SH-SY5Y (cell line): Measurements from ENCODE around the gene ITGB5.

Experiments used
- GATA2 ChIP-seq: IDR thresholded peaks from 2 replicates; pipeline ENCODE4 v1.6.1; 2011; ENCODE audit warnings: mild to moderate bottlenecking, low read depth, low read length
- GATA3 ChIP-seq: IDR thresholded peaks from 2 replicates; pipeline ENCODE4 v1.6.1; 2011; ENCODE audit warnings: low read depth, mild to moderate bottlenecking, low read length, moderate library complexity

DNA sequence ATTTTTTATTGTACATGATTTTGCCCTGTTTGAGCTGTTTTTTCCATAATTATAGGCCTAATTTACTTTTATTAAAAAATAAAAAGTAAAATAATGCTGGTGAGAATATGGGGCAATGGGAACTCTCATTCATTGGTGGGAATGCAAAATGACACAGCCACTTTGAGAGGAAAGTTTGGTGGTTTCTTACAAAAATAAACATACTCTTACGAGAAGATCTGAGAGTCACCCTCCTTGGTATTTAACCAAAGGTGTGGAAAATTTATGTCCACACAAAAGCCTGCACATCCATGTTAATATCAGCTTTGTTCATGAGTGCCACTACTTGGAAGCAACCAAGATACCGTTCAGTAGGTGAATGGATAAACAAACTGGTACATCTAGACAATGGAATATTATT is 37.6 kb upstream of the ITGB5 start:
- TF ChIP-seq GATA3 (no peak), GATA2 (no peak)
